HG03558 (cell line): ENCODE results near the gene CEP76.
"Not testable (repeated sequence)": the region's sequence is repeated elsewhere in the genome, so short reads cannot be mapped to it uniquely, and the experiment has no call there.

Experiments used
- ATAC-seq: cut with Tn5 transposase; IDR thresholded peaks from one replicate; pipeline ENCODE4 v1.9.1; 2021; ENCODE audit warnings: moderate number of reproducible peaks; ENCODE audit not compliant: unreplicated experiment; ENCODE audit errors: extremely low read depth

The CEP76 gene

GRCh38 chr18:12647773-12648172 lies 54.8 kb downstream of the CEP76 start:
- ATAC-seq = no peak

GRCh38 chr18:12645751-12646203 lies 56.7 kb downstream of the CEP76 start:
- ATAC-seq = no peak

- no peak for ATAC-seq
Observed at GRCh38 chr18:12645254-12645653, 57.3 kb downstream of the CEP76 start.

- not testable (repeated sequence) for ATAC-seq
Observed at GRCh38 chr18:12643756-12644155, 58.8 kb downstream of the CEP76 start.

- ATAC-seq = no peak
Observed at GRCh38 chr18:12640881-12641200, 61.7 kb downstream of the CEP76 start.

GRCh38 chr18:12639990-12640880 lies 62.3 kb downstream of the CEP76 start:
- no peak for ATAC-seq

GRCh38 chr18:12638644-12639124 lies 63.8 kb downstream of the CEP76 start:
- ATAC-seq = no peak

- ATAC-seq = no peak
Observed at GRCh38 chr18:12637901-12638643, 64.5 kb downstream of the CEP76 start.

GRCh38 chr18:12637393-12637792 lies 65.1 kb downstream of the CEP76 start:
- no peak for ATAC-seq

- no peak for ATAC-seq
Observed at GRCh38 chr18:12631831-12632477, 70.6 kb downstream of the CEP76 start.

- ATAC-seq = no peak
Observed at GRCh38 chr18:12630136-12630535, 72.4 kb downstream of the CEP76 start.

- ATAC-seq = no peak
Observed at GRCh38 chr18:12628706-12629702, 73.5 kb downstream of the CEP76 start.

- not testable (repeated sequence) for ATAC-seq
Observed at GRCh38 chr18:12627199-12627598, 75.3 kb downstream of the CEP76 start.

GRCh38 chr18:12625241-12625640 lies 77.3 kb downstream of the CEP76 start:
- no peak for ATAC-seq
